Tibial nerve (tissue), 4 donors: Measurements from ENCODE around the gene FAM20A.

ENCODE experiments used
- EP300 ChIP-seq, 2 donors: sonication (generic); formaldehyde crosslinking; IDR thresholded peaks; one replicate each; pipeline ENCODE4 v1.6.1; 2017; ENCODE audit warnings: antibody characterized with exemption in 2 of 2, mild to moderate bottlenecking in 1 of 2
- POLR2A ChIP-seq, 2 donors: fragments of 450-650 bp; IDR thresholded peaks; one replicate each; pipeline ENCODE4 v1.6.1; 2017; ENCODE audit warnings: antibody characterized with exemption in 2 of 2, mild to moderate bottlenecking in 2 of 2, moderate library complexity in 2 of 2
- TF ChIP-seq, protein P1 (sequence below), 5 experiments: fragments of 200-600 bp in 3 of 5; fragments of 450-650 bp in 2 of 5; sonication (generic) in 3 of 5; IDR thresholded peaks; one replicate each; pipeline ENCODE4 v1.5.1; 2016 to 2019; ENCODE audit warnings: antibody characterized with exemption in 5 of 5, mild to moderate bottlenecking in 3 of 5, moderate library complexity in 2 of 5

- TF ChIP-seq, protein P1, sequence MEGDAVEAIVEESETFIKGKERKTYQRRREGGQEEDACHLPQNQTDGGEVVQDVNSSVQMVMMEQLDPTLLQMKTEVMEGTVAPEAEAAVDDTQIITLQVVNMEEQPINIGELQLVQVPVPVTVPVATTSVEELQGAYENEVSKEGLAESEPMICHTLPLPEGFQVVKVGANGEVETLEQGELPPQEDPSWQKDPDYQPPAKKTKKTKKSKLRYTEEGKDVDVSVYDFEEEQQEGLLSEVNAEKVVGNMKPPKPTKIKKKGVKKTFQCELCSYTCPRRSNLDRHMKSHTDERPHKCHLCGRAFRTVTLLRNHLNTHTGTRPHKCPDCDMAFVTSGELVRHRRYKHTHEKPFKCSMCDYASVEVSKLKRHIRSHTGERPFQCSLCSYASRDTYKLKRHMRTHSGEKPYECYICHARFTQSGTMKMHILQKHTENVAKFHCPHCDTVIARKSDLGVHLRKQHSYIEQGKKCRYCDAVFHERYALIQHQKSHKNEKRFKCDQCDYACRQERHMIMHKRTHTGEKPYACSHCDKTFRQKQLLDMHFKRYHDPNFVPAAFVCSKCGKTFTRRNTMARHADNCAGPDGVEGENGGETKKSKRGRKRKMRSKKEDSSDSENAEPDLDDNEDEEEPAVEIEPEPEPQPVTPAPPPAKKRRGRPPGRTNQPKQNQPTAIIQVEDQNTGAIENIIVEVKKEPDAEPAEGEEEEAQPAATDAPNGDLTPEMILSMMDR (IDR thresholded peaks at IDR 0.05), result no peak
- TF ChIP-seq POLR2A (IDR thresholded peaks at IDR 0.05), result no peak
- no peak for TF ChIP-seq EP300 (IDR thresholded peaks at IDR 0.05)
Measured at GRCh38 chr17:68589086-68589485, 12.1 kb downstream of the FAM20A start.
